Activated CD4-positive, alpha-beta T cell treated with anti-CD3 and anti-CD28 coated beads for 48 hours (primary cell): ENCODE data around the gene TAS2R9.
"Not testable (repeated sequence)": the region's sequence is repeated elsewhere in the genome, so short reads cannot be mapped to it uniquely, and the experiment has no call there.

Experiments
- DNase-seq: peaks from one replicate; pipeline ENCODE4 v3.0.0-alpha.2; 2020

The TAS2R9 gene

GRCh38 chr12:10810068-10810467, at the start of gene TAS2R9:
TSS of gene TAS2R9 (minus strand) at chr12:10810168. CDS start at chr12:10810075, 93 bp downstream.
- no peak for DNase-seq

- no peak for DNase-seq
Observed at GRCh38 chr12:10855807-10856206, 45.8 kb upstream of the TAS2R9 start.

- no peak for DNase-seq
Observed at GRCh38 chr12:10853776-10854175, 43.8 kb upstream of the TAS2R9 start.

- no peak for DNase-seq
Observed at GRCh38 chr12:10851243-10851858, 41.4 kb upstream of the TAS2R9 start.

- no peak for DNase-seq
Observed at GRCh38 chr12:10849425-10849878, 39.5 kb upstream of the TAS2R9 start, which contains the start of gene PRR4. TSS of gene PRR4 (minus strand) at chr12:10849475. CDS start at chr12:10849437, 38 bp downstream.

GRCh38 chr12:10847744-10848143, 37.8 kb upstream of the TAS2R9 start:
- DNase-seq, result no peak

GRCh38 chr12:10842862-10843261, 32.9 kb upstream of the TAS2R9 start:
- DNase-seq, result no peak

GRCh38 chr12:10838461-10838860, 28.5 kb upstream of the TAS2R9 start:
- no peak for DNase-seq

GRCh38 chr12:10829994-10830393, 20.0 kb upstream of the TAS2R9 start:
- no peak for DNase-seq

- no peak for DNase-seq
Observed at GRCh38 chr12:10826258-10826657, 16.3 kb upstream of the TAS2R9 start, which contains the start of gene TAS2R10. TSS of gene TAS2R10 (minus strand) at chr12:10826358. CDS start at chr12:10826269, 89 bp downstream.

GRCh38 chr12:10824957-10825356, 15.0 kb upstream of the TAS2R9 start:
- no peak for DNase-seq

- DNase-seq, result no peak
Observed at GRCh38 chr12:10811883-10812536, 2.0 kb upstream of the TAS2R9 start.

GRCh38 chr12:10807186-10807585, 2.8 kb downstream of the TAS2R9 start, which contains the start of gene TAS2R8:
TSS of gene TAS2R8 (minus strand) at chr12:10807286. CDS start at chr12:10806980, 306 bp downstream.
- DNase-seq, result no peak

- no peak for DNase-seq
Observed at GRCh38 chr12:10802587-10802986, 7.4 kb downstream of the TAS2R9 start, which contains the start of gene TAS2R7. TSS of gene TAS2R7 (minus strand) at chr12:10802627. CDS start at chr12:10802570, 57 bp downstream.

- no peak for DNase-seq
Observed at GRCh38 chr12:10801741-10802140, 8.2 kb downstream of the TAS2R9 start.

GRCh38 chr12:10794222-10794621, 15.7 kb downstream of the TAS2R9 start:
- DNase-seq, result no peak

- DNase-seq, result not testable (repeated sequence)
Observed at GRCh38 chr12:10791769-10792168, 18.2 kb downstream of the TAS2R9 start.

- DNase-seq, result no peak
Observed at GRCh38 chr12:10783252-10783651, 26.7 kb downstream of the TAS2R9 start.

- no peak for DNase-seq
Observed at GRCh38 chr12:10779103-10779502, 30.9 kb downstream of the TAS2R9 start.

GRCh38 chr12:10771132-10771733, 38.7 kb downstream of the TAS2R9 start:
- DNase-seq, result no peak

GRCh38 chr12:10759657-10760056, 50.3 kb downstream of the TAS2R9 start:
- DNase-seq, result no peak
